Upper lobe of left lung (tissue), 6 donors: ENCODE data around the gene CNTNAP2. TPM values are rescaled to one million over a fixed set of nuclear protein-coding genes. Genes with fewer than 3 reads are reported as not detected.

Source experiments
- ATAC-seq, 2 donors: fragments of 200-7000 bp; cut with Tn5 transposase; one replicate each; pipeline ENCODE4 v1.9.1; 2022; ENCODE audit warnings: mild to moderate bottlenecking in 2 of 2, moderate library complexity in 2 of 2; ENCODE audit not compliant: low FRiP score in 2 of 2
- DNase-seq, 2 donors: peaks; one replicate each; pipeline ENCODE4 v3.0.0-alpha.2; 2019 to 2020
- H3K27ac ChIP-seq, 4 donors: fragments of 200-600 bp; sonication (generic); one replicate each; pipeline ENCODE4 v1.5.1; 2016 to 2019
- H3K27me3 ChIP-seq, 4 donors: fragments of 200-600 bp; sonication (generic); one replicate each; pipeline ENCODE4 v1.5.1; 2017 to 2019
- H3K36me3 ChIP-seq, 4 donors: fragments of 200-600 bp; sonication (generic); one replicate each; pipeline ENCODE4 v1.5.1; 2016 to 2019
- H3K4me1 ChIP-seq, 4 donors: fragments of 200-600 bp; sonication (generic); one replicate each; pipeline ENCODE4 v1.5.1; 2018 to 2019
- H3K4me3 ChIP-seq, 4 donors: fragments of 200-600 bp; sonication (generic); one replicate each; pipeline ENCODE4 v1.5.1; 2017 to 2019; ENCODE audit warnings: mild to moderate bottlenecking in 2 of 4, moderate library complexity in 1 of 4
- H3K9me3 ChIP-seq, 4 donors: fragments of 200-600 bp; sonication (generic); one replicate each; pipeline ENCODE4 v1.5.1; 2018 to 2019
- EP300 ChIP-seq, 4 donors: sonication (generic); formaldehyde crosslinking; IDR thresholded peaks; one replicate each; pipeline ENCODE4 v1.5.1; 2017; ENCODE audit warnings: antibody characterized with exemption in 4 of 4, control low read depth in 2 of 4
- POLR2A ChIP-seq, 4 donors: fragments of 450-650 bp; IDR thresholded peaks; one replicate each; pipeline ENCODE4 v1.5.1; 2016 to 2017; ENCODE audit warnings: antibody characterized with exemption in 4 of 4, mild to moderate bottlenecking in 2 of 4
- POLR2AphosphoS5 ChIP-seq, 2 donors: sonication (generic); formaldehyde crosslinking; IDR thresholded peaks; one replicate each; pipeline ENCODE4 v1.5.1; 2017; ENCODE audit warnings: antibody characterized with exemption in 2 of 2
- WGBS, 2 donors: methylation state at CpG; one replicate each; pipeline ENCODE4 v1.1.5; 2017 to 2018; 5-methylcytosine and 5-hydroxymethylcytosine counted together
- total RNA-seq, 6 donors: library from RNA; depleted of rRNA in 4 of 6; stranded (reverse); fragments of >200 nt in 4 of 6; gene quantifications; one replicate each; pipeline versions ENCODE4 v1.1.0 to v1.2.1, GENCODE V29; 2016 to 2021
- TF ChIP-seq, protein P1 (sequence below), 6 experiments: fragments of 450-650 bp in 4 of 6; fragments of 200-600 bp in 2 of 6; sonication (generic) in 2 of 6; IDR thresholded peaks; one replicate each; pipeline ENCODE4 v1.5.1; 2016 to 2019; ENCODE audit warnings: antibody characterized with exemption in 6 of 6
- donor health status: DM: no; HTN: no; CAD: no; lungs with moderate emphysema.
- donor health status: DM: no; HTN: yes; CAD: no; lungs with severe emphysema.

The CNTNAP2 gene
- total RNA-seq, 6 donors from 2014 or later: 0.06 to 1.0 (median 0.37) TPM

DNA sequence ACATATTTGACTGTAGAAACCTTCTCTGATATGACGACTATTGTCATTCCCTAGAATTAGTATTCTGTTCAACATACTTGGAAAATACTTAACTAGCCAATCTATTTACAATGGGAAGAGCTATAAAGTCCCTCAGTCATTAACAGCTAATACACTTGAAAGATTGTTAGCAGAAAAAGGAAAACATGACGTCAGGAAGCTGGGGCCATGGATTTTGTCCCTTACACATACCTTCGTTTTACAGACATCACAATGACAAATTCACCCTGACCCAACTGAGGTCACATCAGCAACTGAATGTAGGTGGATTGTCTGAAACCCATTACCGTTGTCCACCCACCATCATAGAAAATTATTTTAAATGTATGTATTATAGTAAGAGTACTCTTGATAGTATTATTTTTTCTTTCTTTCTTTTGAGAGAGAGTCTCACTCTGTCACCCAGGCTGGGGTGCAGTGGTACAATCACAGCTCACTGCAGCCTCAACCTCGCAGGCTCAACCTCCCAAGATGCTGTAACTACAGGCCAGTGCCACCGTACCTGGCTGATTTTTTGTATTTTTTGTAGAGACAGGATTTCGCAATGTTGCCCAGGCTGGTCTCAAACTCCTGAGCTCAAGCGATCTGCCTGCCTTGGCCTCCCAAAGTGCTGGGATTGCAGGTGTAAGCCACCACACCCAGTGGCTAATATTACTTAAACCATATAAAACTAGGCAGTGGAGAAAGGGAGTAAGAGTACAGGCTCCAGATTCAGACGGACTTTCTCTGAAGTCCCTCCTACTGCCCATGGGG, 1977.0 kb downstream of the CNTNAP2 start:
- ATAC-seq: no peak
- Histone ChIP-seq H3K27me3 (no peaks in the 10 kb centered on the region), H3K27ac (no peak overlapping the region)

DNA sequence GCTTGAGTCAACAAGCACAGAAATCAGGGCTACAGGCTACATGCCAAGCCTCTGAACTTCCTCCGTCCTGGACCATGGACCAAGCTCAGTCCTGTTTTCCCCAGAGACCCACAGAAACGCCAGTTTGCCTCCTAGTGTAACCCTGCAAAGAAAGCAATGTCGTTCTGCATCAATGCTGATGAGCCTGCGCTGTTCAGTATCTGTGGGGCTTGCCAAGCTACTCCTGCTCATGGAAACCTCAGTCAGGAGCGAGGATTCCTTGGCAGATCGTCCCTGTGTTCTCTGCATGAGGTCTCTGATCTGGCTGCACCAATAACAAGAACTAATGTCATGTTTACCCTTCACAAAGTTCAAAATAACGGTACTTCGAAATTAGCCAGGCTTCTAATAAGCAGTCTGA, 1978.5 kb downstream of the CNTNAP2 start:
- Histone ChIP-seq H3K4me1 (no peaks in the 10 kb centered on the region), H3K9me3 (no peaks in the 10 kb centered on the region), H3K36me3 (no peaks in the 10 kb centered on the region), H3K27me3 (no peaks in the 10 kb centered on the region), H3K27ac (no peak overlapping the region), H3K4me3 (no peak overlapping the region)
- DNase-seq (no peak), ATAC-seq (no peak)
- 49 to 50% methylated on average over 8 of the region's 8 CpGs for WGBS, 2 donors
- TF ChIP-seq, protein P1, sequence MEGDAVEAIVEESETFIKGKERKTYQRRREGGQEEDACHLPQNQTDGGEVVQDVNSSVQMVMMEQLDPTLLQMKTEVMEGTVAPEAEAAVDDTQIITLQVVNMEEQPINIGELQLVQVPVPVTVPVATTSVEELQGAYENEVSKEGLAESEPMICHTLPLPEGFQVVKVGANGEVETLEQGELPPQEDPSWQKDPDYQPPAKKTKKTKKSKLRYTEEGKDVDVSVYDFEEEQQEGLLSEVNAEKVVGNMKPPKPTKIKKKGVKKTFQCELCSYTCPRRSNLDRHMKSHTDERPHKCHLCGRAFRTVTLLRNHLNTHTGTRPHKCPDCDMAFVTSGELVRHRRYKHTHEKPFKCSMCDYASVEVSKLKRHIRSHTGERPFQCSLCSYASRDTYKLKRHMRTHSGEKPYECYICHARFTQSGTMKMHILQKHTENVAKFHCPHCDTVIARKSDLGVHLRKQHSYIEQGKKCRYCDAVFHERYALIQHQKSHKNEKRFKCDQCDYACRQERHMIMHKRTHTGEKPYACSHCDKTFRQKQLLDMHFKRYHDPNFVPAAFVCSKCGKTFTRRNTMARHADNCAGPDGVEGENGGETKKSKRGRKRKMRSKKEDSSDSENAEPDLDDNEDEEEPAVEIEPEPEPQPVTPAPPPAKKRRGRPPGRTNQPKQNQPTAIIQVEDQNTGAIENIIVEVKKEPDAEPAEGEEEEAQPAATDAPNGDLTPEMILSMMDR (IDR thresholded peaks at IDR 0.05): no peak
- TF ChIP-seq EP300 (IDR thresholded peaks at IDR 0.05): no peak
- TF ChIP-seq POLR2A (IDR thresholded peaks at IDR 0.05): no peak
- TF ChIP-seq POLR2AphosphoS5 (IDR thresholded peaks at IDR 0.05): no peak

More for the DNA sequence above, 1977.0 kb downstream of the CNTNAP2 start:
- Histone ChIP-seq H3K9me3 (no peaks in the 10 kb centered on the region), H3K4me1 (no peaks in the 10 kb centered on the region), H3K4me3 (no peak overlapping the region), H3K36me3 (no peaks in the 10 kb centered on the region)
- TF ChIP-seq EP300 (IDR thresholded peaks at IDR 0.05): no peak
- no peak for TF ChIP-seq POLR2A (IDR thresholded peaks at IDR 0.05)
- no peak for TF ChIP-seq POLR2AphosphoS5 (IDR thresholded peaks at IDR 0.05)
- TF ChIP-seq, protein P1 (IDR thresholded peaks at IDR 0.05): no peak
- WGBS, 2 donors: 78 to 80% methylated on average over 9 of the region's 9 CpGs
- no peak for DNase-seq

DNA sequence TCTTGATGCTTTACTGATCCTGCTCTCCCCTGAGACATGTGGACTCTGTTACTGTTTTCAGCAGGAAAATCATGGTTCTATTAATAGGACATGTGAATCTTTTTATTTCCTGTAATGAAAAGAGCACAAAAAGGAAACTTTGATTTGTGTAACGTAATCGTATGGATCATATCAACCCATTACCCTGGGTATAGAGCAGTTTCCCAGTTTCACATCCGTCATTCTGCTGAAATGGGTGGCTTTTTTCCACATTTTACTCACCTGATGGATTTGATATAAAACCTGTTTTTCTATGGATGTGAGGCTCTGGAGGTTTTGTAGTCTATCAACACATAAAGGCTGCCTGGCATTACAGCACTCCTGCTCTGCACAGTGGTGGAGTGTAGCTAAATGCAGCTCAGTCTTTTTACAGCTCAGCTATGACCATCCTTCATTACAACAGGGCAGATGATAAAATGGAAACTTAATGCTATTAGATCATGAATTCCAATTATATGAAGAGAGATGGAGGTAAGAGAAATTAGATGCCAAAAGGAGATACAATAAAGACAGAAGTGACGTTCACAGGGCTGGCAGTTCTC, 1987.6 kb downstream of the CNTNAP2 start:
- H3K9me3 ChIP-seq: no peaks in the 10 kb centered on the region
- no peaks in the 10 kb centered on the region for H3K36me3 ChIP-seq
- no peaks in the 10 kb centered on the region for H3K27me3 ChIP-seq
- DNase-seq (no peak), ATAC-seq (no peak)
- no peak overlapping the region for H3K4me3 ChIP-seq
- 71 to 72% methylated on average over 4 of the region's 4 CpGs for WGBS, 2 donors
- no peaks in the 10 kb centered on the region for H3K4me1 ChIP-seq
- no peak overlapping the region for H3K27ac ChIP-seq
- TF ChIP-seq POLR2AphosphoS5 (IDR thresholded peaks at IDR 0.05): no peak
- TF ChIP-seq POLR2A (IDR thresholded peaks at IDR 0.05): no peak
- no peak for TF ChIP-seq EP300 (IDR thresholded peaks at IDR 0.05)
- TF ChIP-seq, protein P1 (IDR thresholded peaks at IDR 0.05): no peak

DNA sequence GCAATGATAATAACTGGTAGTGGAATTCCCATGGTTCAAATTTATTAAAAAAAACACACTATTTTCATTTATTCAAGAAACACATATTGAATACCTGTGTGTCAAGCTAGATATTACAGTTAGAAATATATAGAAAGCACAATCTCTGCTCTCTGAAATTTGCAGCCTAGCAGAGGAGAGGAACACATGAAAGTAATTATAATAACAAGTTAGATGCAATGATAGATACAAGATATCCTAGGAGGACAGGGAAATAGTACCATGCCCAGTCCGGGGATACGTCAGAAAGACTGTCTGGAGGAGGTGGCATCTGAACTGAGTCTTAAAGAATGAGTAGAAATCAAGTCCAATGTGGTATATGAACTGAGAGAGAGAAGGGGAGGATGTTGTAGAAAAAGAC, 1988.3 kb downstream of the CNTNAP2 start:
- H3K27me3 ChIP-seq: no peaks in the 10 kb centered on the region
- TF ChIP-seq EP300 (IDR thresholded peaks at IDR 0.05) (no peak), POLR2AphosphoS5 (IDR thresholded peaks at IDR 0.05) (no peak), POLR2A (IDR thresholded peaks at IDR 0.05) (no peak)
- TF ChIP-seq, protein P1 (IDR thresholded peaks at IDR 0.05): no peak
- no peak overlapping the region for H3K27ac ChIP-seq
- WGBS, 2 donors: 81 to 88% methylated on average over 2 of the region's 2 CpGs
- H3K4me1 ChIP-seq: no peaks in the 10 kb centered on the region
- H3K9me3 ChIP-seq: no peaks in the 10 kb centered on the region
- no peaks in the 10 kb centered on the region for H3K36me3 ChIP-seq
- ATAC-seq (no peak), DNase-seq (no peak)
- no peak overlapping the region for H3K4me3 ChIP-seq
